H1 (cell line): ENCODE measurements around the gene C11orf58. TPM values are rescaled to one million over a fixed set of nuclear protein-coding genes. Genes with fewer than 3 reads are reported as not detected.

Source experiments
- ASH2L ChIP-seq: fragments of 200-600, 300-600 bp; sonication (generic); IDR thresholded peaks from one replicate; pipeline ENCODE4 v1.7.1; 2017; ENCODE audit warnings: low read length
- CTBP2 ChIP-seq: IDR thresholded peaks from 2 replicates; pipeline ENCODE4 v1.7.0; 2011; ENCODE audit warnings: borderline replicate concordance, mild to moderate bottlenecking, moderate library complexity, mixed read lengths, low read length; ENCODE audit not compliant: insufficient read depth, insufficient read length
- E2F6 ChIP-seq: IDR thresholded peaks from 2 replicates; pipeline ENCODE4 v1.6.1; 2012; ENCODE audit warnings: inconsistent platforms
- JUN ChIP-seq: IDR thresholded peaks from 2 replicates; pipeline ENCODE4 v1.6.1; 2011; ENCODE audit warnings: low read depth, mild to moderate bottlenecking, improper control_type of control experiment, low read length
- RBBP5 ChIP-seq: IDR thresholded peaks from 2 replicates; pipeline ENCODE4 v1.7.1; 2012; ENCODE audit warnings: low read depth, mild to moderate bottlenecking, inconsistent platforms, low read length, moderate library complexity, borderline replicate concordance
- SP1 ChIP-seq: IDR thresholded peaks from 2 replicates; pipeline ENCODE4 v1.6.1; 2011; ENCODE audit warnings: low read depth, low read length
- USF2 ChIP-seq: IDR thresholded peaks from 2 replicates; pipeline ENCODE4 v1.6.1; 2011; ENCODE audit warnings: low read length, improper control_type of control experiment
- YY1 ChIP-seq: IDR thresholded peaks from 2 replicates; pipeline ENCODE4 v1.6.1; 2011; ENCODE audit warnings: low read depth, mild to moderate bottlenecking, low read length
- polyA plus RNA-seq, 7 experiments: library from polyadenylated mRNA; depleted of rRNA in 3 of 7; stranded (reverse) in 5 of 7; unstranded in 2 of 7; fragments of >200 nt in 5 of 7; fragments of 200-250 nt in 2 of 7; gene quantifications; 1 replicate in 5 of 7; 2 replicates in 1 of 7; 4 replicates in 1 of 7; pipeline versions ENCODE4 v1.2.1 to v1.2.3, GENCODE V29; 2011 to 2013; ENCODE audit warnings: missing spikeins in 2 of 7, mixed read lengths in 2 of 7
- total RNA-seq: library from RNA; stranded (reverse); fragmentation: NEBNext Ultra II Directional; extraction: Animal tissue kit (Norgen Biotek cat#: 25700); gene quantifications from 2 replicates; pipeline ENCODE4 v1.2.1, GENCODE V29; 2021
- TF ChIP-seq, protein P1 (sequence below): fragments of 300-600 bp; sonication (generic); IDR thresholded peaks from 2 replicates; pipeline ENCODE4 v1.7.1; 2012; ENCODE audit warnings: low read length, moderate library complexity, mild to moderate bottlenecking, inconsistent platforms; ENCODE audit not compliant: insufficient replicate concordance

C11orf58 gene
- total and polyA plus RNA-seq, 2 of the 8 experiments (the other 6 are each of a cell fraction or from before 2014, with no cell fraction given): 70.7 to 181 TPM

GRCh38 chr11:16749666-16750065 is 11.2 kb downstream of the C11orf58 start (continued):
- TF ChIP-seq, protein P1, sequence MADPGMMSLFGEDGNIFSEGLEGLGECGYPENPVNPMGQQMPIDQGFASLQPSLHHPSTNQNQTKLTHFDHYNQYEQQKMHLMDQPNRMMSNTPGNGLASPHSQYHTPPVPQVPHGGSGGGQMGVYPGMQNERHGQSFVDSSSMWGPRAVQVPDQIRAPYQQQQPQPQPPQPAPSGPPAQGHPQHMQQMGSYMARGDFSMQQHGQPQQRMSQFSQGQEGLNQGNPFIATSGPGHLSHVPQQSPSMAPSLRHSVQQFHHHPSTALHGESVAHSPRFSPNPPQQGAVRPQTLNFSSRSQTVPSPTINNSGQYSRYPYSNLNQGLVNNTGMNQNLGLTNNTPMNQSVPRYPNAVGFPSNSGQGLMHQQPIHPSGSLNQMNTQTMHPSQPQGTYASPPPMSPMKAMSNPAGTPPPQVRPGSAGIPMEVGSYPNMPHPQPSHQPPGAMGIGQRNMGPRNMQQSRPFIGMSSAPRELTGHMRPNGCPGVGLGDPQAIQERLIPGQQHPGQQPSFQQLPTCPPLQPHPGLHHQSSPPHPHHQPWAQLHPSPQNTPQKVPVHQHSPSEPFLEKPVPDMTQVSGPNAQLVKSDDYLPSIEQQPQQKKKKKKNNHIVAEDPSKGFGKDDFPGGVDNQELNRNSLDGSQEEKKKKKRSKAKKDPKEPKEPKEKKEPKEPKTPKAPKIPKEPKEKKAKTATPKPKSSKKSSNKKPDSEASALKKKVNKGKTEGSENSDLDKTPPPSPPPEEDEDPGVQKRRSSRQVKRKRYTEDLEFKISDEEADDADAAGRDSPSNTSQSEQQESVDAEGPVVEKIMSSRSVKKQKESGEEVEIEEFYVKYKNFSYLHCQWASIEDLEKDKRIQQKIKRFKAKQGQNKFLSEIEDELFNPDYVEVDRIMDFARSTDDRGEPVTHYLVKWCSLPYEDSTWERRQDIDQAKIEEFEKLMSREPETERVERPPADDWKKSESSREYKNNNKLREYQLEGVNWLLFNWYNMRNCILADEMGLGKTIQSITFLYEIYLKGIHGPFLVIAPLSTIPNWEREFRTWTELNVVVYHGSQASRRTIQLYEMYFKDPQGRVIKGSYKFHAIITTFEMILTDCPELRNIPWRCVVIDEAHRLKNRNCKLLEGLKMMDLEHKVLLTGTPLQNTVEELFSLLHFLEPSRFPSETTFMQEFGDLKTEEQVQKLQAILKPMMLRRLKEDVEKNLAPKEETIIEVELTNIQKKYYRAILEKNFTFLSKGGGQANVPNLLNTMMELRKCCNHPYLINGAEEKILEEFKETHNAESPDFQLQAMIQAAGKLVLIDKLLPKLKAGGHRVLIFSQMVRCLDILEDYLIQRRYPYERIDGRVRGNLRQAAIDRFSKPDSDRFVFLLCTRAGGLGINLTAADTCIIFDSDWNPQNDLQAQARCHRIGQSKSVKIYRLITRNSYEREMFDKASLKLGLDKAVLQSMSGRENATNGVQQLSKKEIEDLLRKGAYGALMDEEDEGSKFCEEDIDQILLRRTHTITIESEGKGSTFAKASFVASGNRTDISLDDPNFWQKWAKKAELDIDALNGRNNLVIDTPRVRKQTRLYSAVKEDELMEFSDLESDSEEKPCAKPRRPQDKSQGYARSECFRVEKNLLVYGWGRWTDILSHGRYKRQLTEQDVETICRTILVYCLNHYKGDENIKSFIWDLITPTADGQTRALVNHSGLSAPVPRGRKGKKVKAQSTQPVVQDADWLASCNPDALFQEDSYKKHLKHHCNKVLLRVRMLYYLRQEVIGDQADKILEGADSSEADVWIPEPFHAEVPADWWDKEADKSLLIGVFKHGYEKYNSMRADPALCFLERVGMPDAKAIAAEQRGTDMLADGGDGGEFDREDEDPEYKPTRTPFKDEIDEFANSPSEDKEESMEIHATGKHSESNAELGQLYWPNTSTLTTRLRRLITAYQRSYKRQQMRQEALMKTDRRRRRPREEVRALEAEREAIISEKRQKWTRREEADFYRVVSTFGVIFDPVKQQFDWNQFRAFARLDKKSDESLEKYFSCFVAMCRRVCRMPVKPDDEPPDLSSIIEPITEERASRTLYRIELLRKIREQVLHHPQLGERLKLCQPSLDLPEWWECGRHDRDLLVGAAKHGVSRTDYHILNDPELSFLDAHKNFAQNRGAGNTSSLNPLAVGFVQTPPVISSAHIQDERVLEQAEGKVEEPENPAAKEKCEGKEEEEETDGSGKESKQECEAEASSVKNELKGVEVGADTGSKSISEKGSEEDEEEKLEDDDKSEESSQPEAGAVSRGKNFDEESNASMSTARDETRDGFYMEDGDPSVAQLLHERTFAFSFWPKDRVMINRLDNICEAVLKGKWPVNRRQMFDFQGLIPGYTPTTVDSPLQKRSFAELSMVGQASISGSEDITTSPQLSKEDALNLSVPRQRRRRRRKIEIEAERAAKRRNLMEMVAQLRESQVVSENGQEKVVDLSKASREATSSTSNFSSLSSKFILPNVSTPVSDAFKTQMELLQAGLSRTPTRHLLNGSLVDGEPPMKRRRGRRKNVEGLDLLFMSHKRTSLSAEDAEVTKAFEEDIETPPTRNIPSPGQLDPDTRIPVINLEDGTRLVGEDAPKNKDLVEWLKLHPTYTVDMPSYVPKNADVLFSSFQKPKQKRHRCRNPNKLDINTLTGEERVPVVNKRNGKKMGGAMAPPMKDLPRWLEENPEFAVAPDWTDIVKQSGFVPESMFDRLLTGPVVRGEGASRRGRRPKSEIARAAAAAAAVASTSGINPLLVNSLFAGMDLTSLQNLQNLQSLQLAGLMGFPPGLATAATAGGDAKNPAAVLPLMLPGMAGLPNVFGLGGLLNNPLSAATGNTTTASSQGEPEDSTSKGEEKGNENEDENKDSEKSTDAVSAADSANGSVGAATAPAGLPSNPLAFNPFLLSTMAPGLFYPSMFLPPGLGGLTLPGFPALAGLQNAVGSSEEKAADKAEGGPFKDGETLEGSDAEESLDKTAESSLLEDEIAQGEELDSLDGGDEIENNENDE: no peak
- TF ChIP-seq YY1 (no peak), E2F6 (no peak), JUN (no peak), ASH2L (no peak), CTBP2 (no peak), USF2 (no peak), RBBP5 (no peak), SP1 (no peak)
